Common myeloid progenitor, CD34-positive (primary cell): Measurements from ENCODE around the gene SPOCK2.

Source experiments
- CTCF ChIA-PET: fragments of 350-600 bp; sonication (Branson Sonifier 250); formaldehyde crosslinking; loops from one replicate; lab custom pipeline; 2021; ENCODE audit warnings: antibody characterized with exemption; lab: Charles Lee
- POLR2A ChIA-PET: fragments of 350-600 bp; sonication (Branson Sonifier 250); formaldehyde crosslinking; loops from one replicate; lab custom pipeline; 2021; ENCODE audit warnings: antibody characterized with exemption; lab: Charles Lee
- DNase-seq, 3 donors: peaks; one replicate each; pipeline versions ENCODE4 v3.0.0 to v3.0.0-alpha.2; 2013
- H3K27ac ChIP-seq, 2 experiments: 1 replicate in 1 of 2; 2 replicates in 1 of 2; pipeline ENCODE4 v1.7.0; 2013; ENCODE audit warnings: inconsistent platforms in 2 of 2, low read length in 2 of 2, mild to moderate bottlenecking in 2 of 2, low read depth in 1 of 2, moderate library complexity in 1 of 2; ENCODE audit not compliant: severe bottlenecking in 2 of 2, insufficient read depth in 1 of 2, poor library complexity in 1 of 2
- H3K27me3 ChIP-seq, 5 experiments: replicated peaks in 2 of 5; 1 replicate in 3 of 5; 2 replicates in 2 of 5; pipeline versions ENCODE4 v1.6.1 to v1.7.0; 2013; ENCODE audit warnings: low read length in 4 of 5, mild to moderate bottlenecking in 2 of 5, moderate library complexity in 2 of 5, inconsistent platforms in 1 of 5; ENCODE audit not compliant: insufficient read depth in 5 of 5, control insufficient read depth in 4 of 5
- H3K36me3 ChIP-seq, 4 experiments: 1 replicate in 2 of 4; 2 replicates in 2 of 4; pipeline versions ENCODE4 v1.6.1 to v1.7.0; 2013; ENCODE audit warnings: low read length in 3 of 4, control low read depth in 1 of 4, mild to moderate bottlenecking in 1 of 4; ENCODE audit not compliant: control insufficient read depth in 4 of 4, insufficient read depth in 4 of 4
- H3K4me1 ChIP-seq, 4 experiments: 1 replicate in 3 of 4; 2 replicates in 1 of 4; pipeline versions ENCODE4 v1.6.1 to v1.7.1; 2013; ENCODE audit warnings: low read length in 3 of 4, mild to moderate bottlenecking in 3 of 4, control low read depth in 1 of 4, inconsistent platforms in 1 of 4, moderate library complexity in 1 of 4; ENCODE audit not compliant: control insufficient read depth in 4 of 4, insufficient read depth in 4 of 4; ENCODE audit errors: control extremely low read depth in 1 of 4
- H3K4me3 ChIP-seq, 7 experiments: 1 replicate in 4 of 7; 2 replicates in 3 of 7; pipeline versions ENCODE4 v1.5.1 to v1.7.0; 2013; ENCODE audit warnings: mild to moderate bottlenecking in 7 of 7, low read length in 6 of 7, moderate library complexity in 6 of 7, inconsistent platforms in 2 of 7, low read depth in 2 of 7, control low read depth in 1 of 7; ENCODE audit not compliant: insufficient read depth in 4 of 7, control insufficient read depth in 1 of 7; ENCODE audit errors: extremely low read depth in 1 of 7
- H3K9me3 ChIP-seq, 5 experiments: 1 replicate in 4 of 5; 2 replicates in 1 of 5; pipeline versions ENCODE4 v1.6.1 to v1.7.1; 2013; ENCODE audit warnings: low read length in 4 of 5, mild to moderate bottlenecking in 2 of 5, inconsistent platforms in 1 of 5, low read depth in 1 of 5, moderate library complexity in 1 of 5; ENCODE audit not compliant: control insufficient read depth in 4 of 5, insufficient read depth in 2 of 5; ENCODE audit errors: control extremely low read depth in 1 of 5
- WGBS: methylation state at CpG from one replicate; pipeline ENCODE4 v1.1.5; 2013; ENCODE audit not compliant: insufficient coverage; 5-methylcytosine and 5-hydroxymethylcytosine counted together

Gene SPOCK2

GRCh38 chr10:72044417-72045041, 43.8 kb downstream of the SPOCK2 start:
- POLR2A ChIA-PET = no interaction called here
- CTCF ChIA-PET = interaction anchor here (0.9 kb wide), 1 partner anchor 22 kb away, joined by 3 read pairs; no protein-coding TSS in a partner anchor
- Histone ChIP-seq H3K4me1 (no peaks in the 10 kb centered on the region), H3K36me3 (no peaks in the 10 kb centered on the region), H3K4me3 (no peak overlapping the region), H3K9me3 (peaks cover 0 to 2% (median 0%) of the 10 kb centered on the region in 5 experiments), H3K27ac (no peak overlapping the region), H3K27me3 (no peaks in the 10 kb centered on the region)
- 100% methylated on average over 12 of the region's 17 CpGs for WGBS
- DNase-seq = no peak

GRCh38 chr10:72043016-72043834, 45.1 kb downstream of the SPOCK2 start:
- CTCF ChIA-PET = interaction anchor here (1.2 to 1.4 kb wide), 2 partner anchors 17 to 45 kb away, joined by 3 read pairs; partner anchors contain the start of gene SPOCK2
- Histone ChIP-seq H3K27me3 (no peaks in the 10 kb centered on the region), H3K27ac (no peak overlapping the region), H3K4me1 (no peaks in the 10 kb centered on the region), H3K9me3 (no peaks in the 10 kb centered on the region), H3K4me3 (no peak overlapping the region), H3K36me3 (no peaks in the 10 kb centered on the region)
- POLR2A ChIA-PET = interaction anchor here (0.6 to 0.7 kb wide), 2 partner anchors 45 to 294 kb away, joined by 3 to 8 read pairs; no protein-coding TSS in a partner anchor
- no peak for DNase-seq
- 100% methylated on average over 7 of the region's 10 CpGs for WGBS

DNA sequence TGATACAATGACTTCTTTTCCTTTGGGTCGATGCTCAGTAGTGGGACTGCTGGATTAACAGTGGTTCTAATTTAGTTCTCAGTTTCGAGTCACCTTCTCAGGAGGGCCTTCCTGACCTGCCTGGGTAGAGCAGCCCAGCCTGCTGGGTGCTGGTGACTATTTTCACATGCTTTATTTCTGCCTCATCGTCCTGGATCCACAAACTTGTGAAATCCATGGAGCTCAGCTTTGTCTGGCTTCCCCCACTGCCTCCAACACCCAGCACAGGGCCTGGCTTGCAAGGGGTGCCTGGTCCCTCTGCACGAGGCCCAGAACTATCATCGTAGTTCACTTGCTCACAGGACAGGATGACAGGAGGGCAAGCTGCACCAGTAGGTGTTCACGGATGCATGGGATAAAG, 46.9 kb downstream of the SPOCK2 start:
- DNase-seq = no peak
- Histone ChIP-seq H3K4me1 (no peaks in the 10 kb centered on the region), H3K27me3 (no peaks in the 10 kb centered on the region), H3K9me3 (no peaks in the 10 kb centered on the region), H3K36me3 (no peaks in the 10 kb centered on the region), H3K4me3 (no peak overlapping the region), H3K27ac (no peak overlapping the region)
- ChIA-PET CTCF (no interaction called here), POLR2A (interaction anchor here (0.5 kb wide), 1 partner anchor 45 kb away, joined by 3 read pairs; no protein-coding TSS in a partner anchor)
- WGBS = 100% methylated on average over 5 of the region's 6 CpGs

GRCh38 chr10:72039377-72039776, 49.0 kb downstream of the SPOCK2 start:
- Histone ChIP-seq H3K4me1 (no peaks in the 10 kb centered on the region), H3K27ac (no peak overlapping the region), H3K4me3 (no peak overlapping the region), H3K9me3 (no peaks in the 10 kb centered on the region), H3K36me3 (no peaks in the 10 kb centered on the region), H3K27me3 (no peaks in the 10 kb centered on the region)
- ChIA-PET CTCF (interaction anchor here (1.8 to 1.9 kb wide), 2 partner anchors 8 to 9 kb away, joined by 4 to 9 read pairs; no protein-coding TSS in a partner anchor), POLR2A (no interaction called here)
- DNase-seq = no peak
- 95% methylated on average over 8 of the region's 9 CpGs for WGBS

- Histone ChIP-seq H3K9me3 (no peaks in the 10 kb centered on the region), H3K36me3 (no peaks in the 10 kb centered on the region), H3K27me3 (no peaks in the 10 kb centered on the region), H3K4me3 (no peak overlapping the region), H3K27ac (no peak overlapping the region), H3K4me1 (no peaks in the 10 kb centered on the region)
- 91% methylated on average over 12 of the region's 13 CpGs for WGBS
- ChIA-PET POLR2A (no interaction called here), CTCF (interaction anchor here (1.9 kb wide), 1 partner anchor 10 kb away, joined by 9 read pairs; no protein-coding TSS in a partner anchor)
- no peak for DNase-seq
These were observed 49.8 kb downstream of the SPOCK2 start for GRCh38 chr10:72038458-72039001.

DNA sequence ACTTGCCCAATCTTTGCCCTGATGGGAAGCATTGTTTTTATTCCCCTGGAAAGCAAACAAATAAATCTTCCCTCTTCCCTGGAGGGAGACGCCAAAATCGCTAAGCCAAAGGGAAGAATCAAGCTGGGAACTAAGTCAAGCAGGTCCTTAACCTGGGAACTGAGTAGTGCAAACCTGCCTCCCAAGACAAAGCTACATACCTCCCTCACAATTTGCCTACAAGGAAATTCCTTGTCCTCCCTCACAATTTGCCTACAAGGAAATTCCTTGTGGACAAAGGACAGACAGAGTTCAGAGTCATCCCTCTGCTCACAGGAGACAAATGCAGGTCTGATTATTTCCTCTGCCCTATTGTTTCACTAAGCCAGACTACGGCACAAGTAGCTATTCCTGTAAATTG, 50.5 kb downstream of the SPOCK2 start:
- no peaks in the 10 kb centered on the region for H3K9me3 ChIP-seq
- H3K36me3 ChIP-seq = no peaks in the 10 kb centered on the region
- H3K4me1 ChIP-seq = no peaks in the 10 kb centered on the region
- 95% methylated on average over 3 of the region's 3 CpGs for WGBS
- no peaks in the 10 kb centered on the region for H3K27me3 ChIP-seq
- ChIA-PET POLR2A (no interaction called here), CTCF (no interaction called here)
- no peak overlapping the region for H3K27ac ChIP-seq
- no peak for DNase-seq
- no peak overlapping the region for H3K4me3 ChIP-seq

- H3K36me3 ChIP-seq = no peaks in the 10 kb centered on the region
- POLR2A ChIA-PET = no interaction called here
- 92% methylated on average over 8 of the region's 8 CpGs for WGBS
- no peaks in the 10 kb centered on the region for H3K27me3 ChIP-seq
- H3K4me1 ChIP-seq = no peaks in the 10 kb centered on the region
- H3K4me3 ChIP-seq = no peak overlapping the region
- no peak for DNase-seq
- no peaks in the 10 kb centered on the region for H3K9me3 ChIP-seq
- CTCF ChIA-PET = no interaction called here
- H3K27ac ChIP-seq = no peak overlapping the region
These were observed 51.1 kb downstream of the SPOCK2 start for GRCh38 chr10:72037266-72037665.
